GM19035 (cell line): Measurements from ENCODE around the gene TAAR9.
"Not testable (repeated sequence)": the region's sequence is repeated elsewhere in the genome, so short reads cannot be mapped to it uniquely, and the experiment has no call there.

Experiments
- ATAC-seq: cut with Tn5 transposase; IDR thresholded peaks from one replicate; pipeline ENCODE4 v1.9.1; 2021; ENCODE audit not compliant: unreplicated experiment

TAAR9 gene

GRCh38 chr6:132513831-132514545, 24.1 kb upstream of the TAAR9 start:
- ATAC-seq, result no peak

DNA sequence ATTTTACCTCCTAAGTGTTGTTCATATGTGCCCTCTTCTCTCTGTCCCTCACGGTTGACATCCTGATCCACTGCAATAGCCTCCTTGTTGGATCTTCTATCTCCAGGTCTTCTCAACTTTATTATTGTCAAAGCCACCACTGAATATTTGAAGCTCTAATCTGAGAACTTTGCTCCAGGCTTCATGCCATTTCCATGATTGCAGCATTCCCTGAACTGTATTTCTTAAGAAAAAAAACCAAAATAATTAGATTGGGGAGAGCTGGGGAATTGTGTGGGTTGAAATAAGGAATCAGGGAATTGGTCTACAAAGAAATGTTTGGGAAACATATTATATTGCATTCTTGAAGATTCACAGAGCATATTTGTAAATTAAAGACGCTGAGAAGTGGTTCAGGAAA, 22.7 kb upstream of the TAAR9 start:
- ATAC-seq, result no peak

GRCh38 chr6:132520953-132521352, 17.1 kb upstream of the TAAR9 start:
- ATAC-seq, result no peak

DNA sequence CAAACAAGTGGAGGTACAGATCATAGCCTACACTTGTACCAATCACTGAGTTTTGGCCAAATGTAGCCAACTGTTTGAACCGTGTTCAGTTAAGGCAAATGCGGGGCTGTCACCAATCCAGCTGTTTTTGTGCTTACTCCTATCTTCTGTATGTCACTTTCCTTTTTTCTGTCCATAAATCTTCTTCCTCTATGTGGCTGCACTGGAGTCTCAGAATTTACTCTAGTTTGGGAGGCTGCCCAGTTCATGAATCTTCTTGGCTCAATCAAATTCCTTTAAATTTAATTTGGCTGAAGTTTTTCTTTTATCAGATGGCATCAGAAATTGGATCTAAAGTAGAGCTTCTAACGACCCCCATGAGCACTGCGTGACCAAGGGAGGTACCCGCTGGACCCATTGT, 13.4 kb upstream of the TAAR9 start:
- ATAC-seq, result no peak

GRCh38 chr6:132525866-132526265, 12.2 kb upstream of the TAAR9 start:
- no peak for ATAC-seq

- ATAC-seq, result no peak
Observed at GRCh38 chr6:132526461-132526860, 11.6 kb upstream of the TAAR9 start.

- ATAC-seq, result no peak
Observed at GRCh38 chr6:132527791-132528190, 10.3 kb upstream of the TAAR9 start.

DNA sequence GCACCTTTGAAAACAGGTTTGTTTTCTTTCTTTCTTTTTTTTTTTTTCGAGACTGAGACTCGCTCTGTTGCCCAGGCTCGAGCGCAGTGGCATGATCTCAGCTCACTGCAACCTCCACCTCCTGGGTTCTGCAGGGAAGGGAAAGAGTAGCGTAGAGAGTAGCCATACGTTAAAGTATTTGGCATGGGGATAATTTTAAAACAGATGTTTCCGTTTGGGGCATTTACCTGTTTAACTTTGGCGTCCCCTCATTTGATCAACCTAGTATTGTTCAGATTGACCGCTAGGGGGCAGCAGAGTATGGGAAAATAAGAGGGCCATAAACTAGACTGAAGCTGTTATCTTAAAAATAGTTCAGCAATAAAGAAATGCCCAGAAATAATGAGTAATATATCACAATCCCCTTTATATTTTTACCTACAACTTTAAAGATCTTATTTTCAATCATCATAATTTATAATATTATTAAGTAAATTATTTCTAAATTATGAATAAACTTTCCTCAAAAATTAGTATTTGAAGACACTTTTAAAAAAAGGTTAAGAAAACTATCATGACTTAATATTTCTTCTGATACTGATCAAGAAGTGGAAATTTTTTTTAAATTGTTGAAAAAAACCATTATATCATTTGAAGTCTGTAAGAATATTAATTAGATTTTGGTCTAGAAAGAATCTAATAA, 7.6 kb upstream of the TAAR9 start:
- ATAC-seq, result peak; percentile 96

DNA sequence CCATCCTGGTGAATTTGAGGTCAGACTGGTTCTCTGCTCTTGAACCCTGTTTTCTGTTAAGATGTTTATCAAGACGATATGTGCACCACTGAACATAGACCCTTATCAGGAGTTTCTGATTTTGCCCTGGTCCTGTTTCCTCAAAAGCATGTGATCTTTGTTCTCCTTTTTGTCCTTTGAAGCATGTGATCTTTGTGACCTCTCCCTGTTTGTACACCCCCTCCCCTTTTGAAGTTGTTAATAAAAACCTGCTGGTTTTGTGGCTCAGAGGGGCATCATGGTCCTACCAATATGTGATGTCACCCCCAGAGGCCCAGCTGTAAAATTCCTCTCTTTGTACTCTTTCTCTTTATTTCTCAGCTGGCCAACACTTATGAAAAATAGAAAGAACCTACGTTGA, 3.5 kb upstream of the TAAR9 start:
- ATAC-seq, result not testable (repeated sequence)

GRCh38 chr6:132537145-132537544, 932 bp upstream of the TAAR9 start:
- no peak for ATAC-seq

DNA sequence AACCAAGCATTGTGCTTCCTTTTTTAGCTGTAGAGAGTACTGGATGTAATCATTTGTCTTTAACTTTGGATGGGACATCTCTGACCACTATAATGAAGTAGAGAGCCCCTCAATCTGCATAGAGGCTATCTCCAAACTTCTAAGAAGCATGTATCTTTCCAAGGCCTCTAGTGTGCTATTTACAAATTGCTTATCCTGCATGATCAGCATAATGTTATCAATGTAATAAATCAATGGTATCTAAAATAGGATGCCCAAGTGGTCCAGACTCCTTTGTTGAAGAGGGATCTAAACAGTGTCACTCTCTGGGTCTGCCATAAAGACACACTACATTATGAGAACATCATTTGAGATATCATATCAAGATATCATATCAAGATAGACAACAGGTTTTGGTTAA, 6.7 kb downstream of the TAAR9 start:
- ATAC-seq, result no peak

- ATAC-seq, result no peak
Observed at GRCh38 chr6:132548746-132549463, 10.8 kb downstream of the TAAR9 start.

DNA sequence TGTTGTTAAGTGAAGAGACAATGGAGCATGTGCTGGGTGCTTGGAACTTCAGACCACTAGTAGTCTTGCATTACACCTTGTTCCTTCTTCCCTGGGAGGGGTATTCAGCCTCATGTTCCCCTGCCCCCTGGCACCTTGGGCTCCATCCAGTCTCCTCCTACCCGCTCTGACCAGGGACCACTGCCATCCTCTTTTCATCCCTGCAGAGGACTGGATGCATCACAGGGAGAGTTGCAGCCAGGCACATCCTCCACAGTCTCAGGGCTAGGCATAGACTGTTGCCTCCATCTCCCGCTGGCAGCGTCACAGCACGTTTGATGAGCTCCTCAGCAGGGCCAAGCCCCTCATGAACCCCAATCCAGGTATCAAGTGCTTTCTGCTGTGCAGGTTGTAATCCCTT, 13.1 kb downstream of the TAAR9 start:
- no peak for ATAC-seq

- ATAC-seq, result no peak
Observed at GRCh38 chr6:132552372-132552771, 14.3 kb downstream of the TAAR9 start, which contains the start of gene TAAR8. TSS of gene TAAR8 (plus strand) at chr6:132552672. CDS start at chr6:132552693, 21 bp downstream.

DNA sequence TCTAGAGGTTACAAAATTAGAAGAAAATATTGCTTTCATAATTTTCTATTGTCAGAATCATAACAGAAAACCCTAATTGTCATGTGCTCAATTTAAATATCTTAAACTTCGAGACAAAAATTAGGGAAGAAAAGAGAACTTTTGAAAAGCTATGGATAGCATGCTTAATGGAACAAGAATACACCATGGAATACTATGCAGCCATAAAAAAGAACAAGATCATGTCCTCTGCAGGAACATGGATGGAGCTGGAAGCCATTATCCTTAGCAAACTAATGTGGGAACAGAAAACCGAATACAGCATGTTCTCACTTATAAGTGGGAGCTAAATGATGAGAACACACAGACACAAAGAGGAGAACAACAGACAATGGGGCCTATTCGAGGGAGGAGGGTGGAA, 22.0 kb downstream of the TAAR9 start:
- not testable (repeated sequence) for ATAC-seq

- ATAC-seq, result no peak
Observed at GRCh38 chr6:132566404-132566803, 28.3 kb downstream of the TAAR9 start.

DNA sequence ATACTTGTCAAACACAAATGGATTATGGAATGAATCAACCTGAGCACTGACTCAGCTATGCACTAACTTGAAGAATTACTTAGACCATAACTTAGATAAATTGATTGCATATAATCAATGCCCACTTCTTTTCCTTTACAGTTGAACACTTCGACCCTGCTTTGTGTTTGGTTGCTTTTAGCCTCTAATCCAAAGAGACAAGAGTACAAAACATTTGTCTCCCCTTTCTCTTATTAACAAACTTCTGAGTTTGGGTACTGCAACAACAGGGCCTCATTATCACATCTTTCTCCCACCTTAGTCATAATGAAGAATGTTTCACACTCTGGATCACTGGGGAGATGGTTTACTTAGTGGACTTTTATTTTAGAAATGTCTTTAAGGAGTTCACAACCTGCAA, 29.5 kb downstream of the TAAR9 start:
- ATAC-seq, result no peak

DNA sequence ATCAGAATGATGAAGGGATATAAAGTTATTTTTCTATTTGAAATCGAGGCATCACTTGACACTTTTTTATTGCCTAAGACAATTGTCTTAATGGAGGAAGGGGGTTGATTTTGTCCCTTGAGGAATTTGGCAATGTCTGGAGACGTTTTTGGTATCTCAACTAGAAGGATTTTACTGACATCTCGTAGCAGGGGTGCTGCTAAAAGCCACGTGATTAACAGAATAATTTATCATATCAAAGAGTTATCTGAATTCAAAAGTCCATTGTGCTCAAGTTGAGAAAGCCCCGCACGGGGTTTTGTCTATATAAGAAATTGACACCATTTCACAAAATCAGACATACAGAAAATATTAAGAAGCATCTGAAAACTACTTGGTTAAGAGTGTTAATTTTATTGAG, 30.5 kb downstream of the TAAR9 start:
- ATAC-seq, result no peak

- ATAC-seq, result no peak
Observed at GRCh38 chr6:132569170-132569569, 31.1 kb downstream of the TAAR9 start.

DNA sequence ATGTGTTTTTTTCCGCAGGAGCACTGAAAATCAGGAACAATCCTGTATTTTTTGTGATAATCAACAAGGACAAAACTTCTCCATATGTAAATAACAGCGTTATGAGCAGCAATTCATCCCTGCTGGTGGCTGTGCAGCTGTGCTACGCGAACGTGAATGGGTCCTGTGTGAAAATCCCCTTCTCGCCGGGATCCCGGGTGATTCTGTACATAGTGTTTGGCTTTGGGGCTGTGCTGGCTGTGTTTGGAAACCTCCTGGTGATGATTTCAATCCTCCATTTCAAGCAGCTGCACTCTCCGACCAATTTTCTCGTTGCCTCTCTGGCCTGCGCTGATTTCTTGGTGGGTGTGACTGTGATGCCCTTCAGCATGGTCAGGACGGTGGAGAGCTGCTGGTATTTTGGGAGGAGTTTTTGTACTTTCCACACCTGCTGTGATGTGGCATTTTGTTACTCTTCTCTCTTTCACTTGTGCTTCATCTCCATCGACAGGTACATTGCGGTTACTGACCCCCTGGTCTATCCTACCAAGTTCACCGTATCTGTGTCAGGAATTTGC, 32.2 kb downstream of the TAAR9 start, which contains the start of gene TAAR6:
Gene TAAR6 (plus strand): TSS at position 102 of the 557 bp plus-strand sequence. CDS start 0 bp downstream, at position 102.
- ATAC-seq, result no peak

GRCh38 chr6:132571774-132572173, 33.7 kb downstream of the TAAR9 start:
- ATAC-seq, result no peak

DNA sequence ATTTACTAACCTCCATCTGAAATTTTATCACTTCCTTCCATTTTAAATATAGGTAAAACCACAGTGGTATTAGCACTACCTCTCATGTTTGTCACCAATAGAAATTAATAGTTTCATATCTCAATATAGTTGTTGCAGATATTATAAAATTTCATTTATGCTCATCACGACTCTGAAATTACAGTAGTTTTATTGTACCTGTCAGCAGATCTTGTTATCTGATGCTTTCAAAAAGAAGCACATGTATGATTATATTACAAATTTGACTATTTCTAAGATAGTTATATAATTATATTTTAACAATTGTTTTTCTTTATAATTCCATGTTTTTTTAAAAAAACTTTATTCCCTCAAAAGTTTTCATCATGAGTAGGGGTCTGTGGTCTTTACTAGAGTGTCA, 46.6 kb downstream of the TAAR9 start:
- no peak for ATAC-seq
